ENCODE measurements around the gene MFN2.
"Not testable (repeated sequence)": the region's sequence is repeated elsewhere in the genome, so short reads cannot be mapped to it uniquely, and the experiment has no call there.

MFN2 gene

GRCh38 chr1:11979851-11980675, at the start of gene MFN2:
Gene MFN2, plus strand, starts transcription at chr1:11980444. Its CDS starts 8,725 bp downstream, at chr1:11989169.
- peak; percentile 91 for DNase-seq (ENCODE audit: low read depth, low spot score)

GRCh38 chr1:11930571-11931445, 49.4 kb upstream of the MFN2 start:
- no peak for DNase-seq (ENCODE audit: low read depth, low spot score)

DNA sequence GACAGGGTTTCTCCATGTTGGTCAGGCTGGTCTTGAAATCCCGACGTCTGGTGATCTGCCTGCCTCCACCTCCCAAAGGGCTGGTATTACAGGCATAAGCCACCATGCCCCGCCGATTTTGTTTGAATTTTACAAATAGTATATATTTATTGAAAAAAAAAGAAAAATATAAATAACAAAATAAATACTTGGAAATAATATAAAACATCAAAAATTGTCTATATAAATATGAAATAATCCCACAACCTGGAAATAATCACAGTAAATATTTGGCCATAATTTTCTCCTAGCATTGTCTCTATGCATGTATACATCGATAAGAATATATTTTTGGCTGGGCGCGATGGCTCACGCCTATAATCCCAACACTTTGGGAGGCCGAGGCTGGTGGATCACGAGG, 48.4 kb upstream of the MFN2 start:
- DNase-seq (ENCODE audit: low read depth, low spot score), result no peak

GRCh38 chr1:11934302-11935056, 45.8 kb upstream of the MFN2 start, which contains the start of gene PLOD1:
Gene PLOD1, plus strand, starts transcription at chr1:11934717. Its CDS starts 63 bp downstream, at chr1:11934780.
- DNase-seq (ENCODE audit: low read depth, low spot score), result peak; percentile 57

GRCh38 chr1:11935057-11935412, 45.2 kb upstream of the MFN2 start:
- no peak for DNase-seq (ENCODE audit: low read depth, low spot score)

DNA sequence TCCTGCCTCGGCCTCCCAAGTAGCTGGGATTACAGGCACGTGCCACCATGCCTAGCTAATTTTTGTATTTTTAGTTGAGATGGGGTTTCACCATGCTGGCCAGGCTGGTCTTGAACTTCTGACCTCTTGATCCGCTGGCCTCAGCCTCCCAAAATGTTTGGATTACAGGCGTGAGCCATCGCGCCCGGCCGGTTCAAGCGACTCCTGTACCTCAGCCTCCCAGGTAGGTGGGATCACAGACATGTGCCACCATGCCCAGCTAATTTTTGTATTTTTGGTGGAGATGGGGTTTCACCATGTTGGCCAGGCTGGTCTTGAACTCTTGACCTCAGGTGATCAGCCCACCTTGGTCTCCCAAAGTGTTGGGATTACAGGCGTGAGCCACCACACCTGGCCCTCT, 44.5 kb upstream of the MFN2 start:
- DNase-seq (ENCODE audit: low read depth, low spot score), result not testable (repeated sequence)

DNA sequence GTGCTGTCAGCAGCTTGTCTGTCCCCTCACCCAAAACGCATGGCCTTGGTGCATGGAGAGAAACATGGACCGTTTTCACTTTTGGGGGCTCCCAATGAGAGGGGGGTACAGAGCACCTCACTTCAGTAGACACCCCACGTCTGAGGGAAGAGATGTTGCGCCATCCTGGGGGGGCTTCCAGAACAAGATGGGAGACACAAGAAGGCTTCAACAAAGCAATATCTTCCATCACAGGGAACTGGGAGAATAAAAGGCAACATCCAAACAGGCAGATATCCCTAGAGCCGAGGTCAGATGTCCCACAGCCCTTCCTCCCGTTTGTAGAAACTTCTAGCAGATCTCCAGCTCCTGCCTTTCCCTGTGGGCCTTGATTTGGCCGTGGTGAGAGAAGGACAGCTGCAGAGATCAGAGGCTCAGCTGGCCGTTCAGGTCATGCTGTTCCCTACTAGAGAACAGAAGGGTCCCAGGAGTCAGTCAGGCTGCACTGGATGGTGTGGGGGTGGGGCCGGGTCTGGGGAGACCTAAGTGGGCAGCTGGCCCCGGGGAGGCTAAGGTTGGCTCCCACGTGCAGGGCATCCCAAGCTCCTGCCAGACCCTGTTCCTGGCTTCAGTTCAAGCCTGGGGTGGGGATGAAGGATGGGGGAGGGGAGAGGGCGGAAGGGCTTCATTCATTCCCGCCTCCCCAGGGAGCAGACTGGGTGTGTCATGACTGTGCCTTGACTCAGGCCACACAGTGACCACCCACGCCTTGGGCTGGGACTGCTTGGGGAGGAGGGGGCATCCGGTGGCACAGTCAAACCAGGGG, 41.3 kb upstream of the MFN2 start:
- no peak for DNase-seq (ENCODE audit: low read depth, low spot score)

DNA sequence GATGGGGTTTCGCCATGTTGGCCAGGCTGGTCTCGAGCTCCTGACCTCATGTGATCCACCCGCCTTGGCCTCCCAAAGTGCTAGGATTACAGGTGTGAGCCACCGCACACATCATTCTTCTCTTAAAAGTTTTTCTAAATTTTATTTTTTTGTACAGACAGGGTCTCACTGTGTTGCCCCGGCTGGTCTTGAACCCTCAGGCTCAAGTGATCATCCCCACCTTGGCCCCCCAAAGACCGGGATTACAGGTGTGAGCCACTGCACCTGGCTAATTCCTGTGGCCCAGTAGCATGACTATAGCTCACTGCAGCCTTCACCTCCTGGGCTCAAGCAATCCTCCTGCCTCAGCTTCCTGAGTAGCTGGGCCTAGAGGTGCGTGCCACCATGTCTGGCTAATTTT, 40.5 kb upstream of the MFN2 start:
- DNase-seq (ENCODE audit: low read depth, low spot score), result not testable (repeated sequence)

- no peak for DNase-seq (ENCODE audit: low read depth, low spot score)
These were observed 39.9 kb upstream of the MFN2 start for GRCh38 chr1:11940260-11940921.

GRCh38 chr1:11942280-11942679, 38.0 kb upstream of the MFN2 start:
- no peak for DNase-seq (ENCODE audit: low read depth, low spot score)

- DNase-seq (ENCODE audit: low read depth, low spot score), result no peak
These were observed 36.6 kb upstream of the MFN2 start for GRCh38 chr1:11943619-11944018.

GRCh38 chr1:11944358-11944931, 35.8 kb upstream of the MFN2 start:
- no peak for DNase-seq (ENCODE audit: low read depth, low spot score)

GRCh38 chr1:11946647-11947046, 33.6 kb upstream of the MFN2 start:
- no peak for DNase-seq (ENCODE audit: low read depth, low spot score)

GRCh38 chr1:11948822-11949458, 31.3 kb upstream of the MFN2 start:
- no peak for DNase-seq (ENCODE audit: low read depth, low spot score)

GRCh38 chr1:11951901-11952300, 28.3 kb upstream of the MFN2 start:
- DNase-seq (ENCODE audit: low read depth, low spot score), result no peak

GRCh38 chr1:11952455-11953109, 27.7 kb upstream of the MFN2 start:
- no peak for DNase-seq (ENCODE audit: low read depth, low spot score)

- DNase-seq (ENCODE audit: low read depth, low spot score), result no peak
These were observed 25.0 kb upstream of the MFN2 start for GRCh38 chr1:11955221-11955620.

GRCh38 chr1:11957398-11957797, 22.8 kb upstream of the MFN2 start:
- DNase-seq (ENCODE audit: low read depth, low spot score), result no peak

DNA sequence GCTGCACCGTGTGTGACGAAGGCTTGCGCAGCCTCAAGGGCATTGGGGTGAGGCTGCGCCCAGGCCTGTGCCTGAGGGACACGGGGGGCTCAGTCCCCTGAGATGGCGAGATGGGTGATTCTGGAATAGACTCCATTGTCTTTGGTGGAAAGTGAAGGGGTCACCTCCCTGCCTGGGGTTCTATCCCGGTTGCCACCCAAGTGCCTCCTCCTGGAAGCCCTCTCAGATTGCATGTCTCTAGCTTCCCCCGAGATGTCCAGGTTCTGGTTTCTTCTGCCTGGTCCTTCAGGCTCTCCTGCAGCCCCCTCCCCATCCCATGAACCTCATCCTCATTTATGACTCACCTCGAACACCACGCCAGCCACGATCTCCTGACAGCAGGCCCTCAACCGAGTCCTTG, 22.3 kb upstream of the MFN2 start:
- no peak for DNase-seq (ENCODE audit: low read depth, low spot score)

All from smooth muscle cell of the brain vasculature (primary cell).